GM10248 (cell line): ENCODE results near the gene CDH16.

ENCODE experiments used
- CTCF ChIA-PET: fragments of 300-600 bp; sonication (Branson Sonifier 250); formaldehyde crosslinking; extraction: SDS; loops from one replicate; lab custom pipeline; 2021; ENCODE audit warnings: antibody characterized with exemption; lab: Yijun Ruan, JAX
- POLR2A ChIA-PET: fragments of 350-650 bp; sonication (Branson Sonifier 250); formaldehyde crosslinking; extraction: SDS; loops from one replicate; lab custom pipeline; 2020; ENCODE audit warnings: antibody characterized with exemption; lab: Yijun Ruan, JAX
- DNase-seq: peaks from one replicate; pipeline ENCODE4 v3.0.0; 2012; ENCODE audit errors: extremely low spot score
- TF ChIP-seq, protein P1 (sequence below): IDR thresholded peaks from 2 replicates; pipeline ENCODE4 v1.5.1; 2012; ENCODE audit warnings: mild to moderate bottlenecking, low read depth; ENCODE audit errors: extremely low read depth, missing control alignments, control extremely low read depth

The CDH16 gene

GRCh38 chr16:66911112-66911511 is 7.6 kb downstream of the CDH16 start:
- ChIA-PET POLR2A (interaction anchor here (0.6 kb wide), 1 partner anchor 51 kb away, joined by 5 read pairs; no protein-coding TSS in a partner anchor), CTCF (interaction anchor here (1.3 to 2.6 kb wide), 10 partner anchors 8 to 42 kb away, joined by 3 to 11 read pairs (median 4); partner anchors contain the start of genes CIAO2B, PDP2 and RRAD)
- TF ChIP-seq, protein P1, sequence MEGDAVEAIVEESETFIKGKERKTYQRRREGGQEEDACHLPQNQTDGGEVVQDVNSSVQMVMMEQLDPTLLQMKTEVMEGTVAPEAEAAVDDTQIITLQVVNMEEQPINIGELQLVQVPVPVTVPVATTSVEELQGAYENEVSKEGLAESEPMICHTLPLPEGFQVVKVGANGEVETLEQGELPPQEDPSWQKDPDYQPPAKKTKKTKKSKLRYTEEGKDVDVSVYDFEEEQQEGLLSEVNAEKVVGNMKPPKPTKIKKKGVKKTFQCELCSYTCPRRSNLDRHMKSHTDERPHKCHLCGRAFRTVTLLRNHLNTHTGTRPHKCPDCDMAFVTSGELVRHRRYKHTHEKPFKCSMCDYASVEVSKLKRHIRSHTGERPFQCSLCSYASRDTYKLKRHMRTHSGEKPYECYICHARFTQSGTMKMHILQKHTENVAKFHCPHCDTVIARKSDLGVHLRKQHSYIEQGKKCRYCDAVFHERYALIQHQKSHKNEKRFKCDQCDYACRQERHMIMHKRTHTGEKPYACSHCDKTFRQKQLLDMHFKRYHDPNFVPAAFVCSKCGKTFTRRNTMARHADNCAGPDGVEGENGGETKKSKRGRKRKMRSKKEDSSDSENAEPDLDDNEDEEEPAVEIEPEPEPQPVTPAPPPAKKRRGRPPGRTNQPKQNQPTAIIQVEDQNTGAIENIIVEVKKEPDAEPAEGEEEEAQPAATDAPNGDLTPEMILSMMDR, result no peak
- no peak for DNase-seq

DNA sequence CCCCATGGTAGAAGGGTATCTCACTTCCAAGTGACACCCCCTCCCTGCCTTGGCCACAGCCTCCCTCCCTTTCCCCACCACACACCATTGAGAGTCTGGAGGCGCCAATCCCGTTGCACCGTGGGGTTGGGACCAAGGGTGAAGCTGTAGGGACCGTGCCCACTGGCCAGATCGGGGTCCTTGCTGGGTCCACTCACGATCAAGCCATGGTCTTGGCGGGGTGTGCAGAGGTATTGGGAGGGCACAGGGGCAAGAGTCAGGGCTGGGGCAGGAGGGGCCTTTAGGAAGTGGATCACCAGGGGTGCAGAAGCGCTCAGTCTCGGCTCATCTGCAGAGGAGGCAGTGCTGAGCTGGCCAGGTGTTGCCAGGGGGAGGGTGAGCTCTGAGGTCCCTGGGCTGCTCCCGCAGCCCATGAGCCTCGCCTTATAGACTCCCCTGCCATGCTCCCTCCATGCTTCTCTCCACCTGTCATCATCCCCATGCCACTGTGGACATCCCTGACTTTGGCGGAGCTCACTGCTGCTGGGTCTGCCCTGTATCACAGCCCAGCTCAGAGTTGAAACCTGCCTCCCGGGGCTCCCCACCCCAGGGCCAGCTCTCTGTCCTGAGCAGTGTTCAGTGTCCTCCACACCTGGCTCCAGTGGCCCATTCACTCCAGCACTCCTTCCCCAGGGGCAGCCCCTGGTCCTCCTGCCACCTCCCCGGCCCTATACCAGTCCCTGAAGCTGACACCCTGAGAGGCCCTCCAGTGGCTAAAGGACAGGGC is 8.3 kb downstream of the CDH16 start:
- ChIA-PET CTCF (interaction anchor here (0.7 to 2.3 kb wide), 12 partner anchors 8 to 41 kb away, joined by 3 to 11 read pairs (median 4); partner anchors contain the start of genes CDH16, PDP2 and RRAD), POLR2A (no interaction called here)
- DNase-seq, result no peak
- TF ChIP-seq, protein P1, result no peak

- POLR2A ChIA-PET, result no interaction called here
- TF ChIP-seq, protein P1, result no peak
- no peak for DNase-seq
- CTCF ChIA-PET, result interaction anchor here (1.0 to 5.9 kb wide), 8 partner anchors 8 to 40 kb away, joined by 3 to 33 read pairs (median 6); partner anchors contain the start of genes CDH16 and PDP2
Observed at GRCh38 chr16:66908762-66909559, 9.7 kb downstream of the CDH16 start.

DNA sequence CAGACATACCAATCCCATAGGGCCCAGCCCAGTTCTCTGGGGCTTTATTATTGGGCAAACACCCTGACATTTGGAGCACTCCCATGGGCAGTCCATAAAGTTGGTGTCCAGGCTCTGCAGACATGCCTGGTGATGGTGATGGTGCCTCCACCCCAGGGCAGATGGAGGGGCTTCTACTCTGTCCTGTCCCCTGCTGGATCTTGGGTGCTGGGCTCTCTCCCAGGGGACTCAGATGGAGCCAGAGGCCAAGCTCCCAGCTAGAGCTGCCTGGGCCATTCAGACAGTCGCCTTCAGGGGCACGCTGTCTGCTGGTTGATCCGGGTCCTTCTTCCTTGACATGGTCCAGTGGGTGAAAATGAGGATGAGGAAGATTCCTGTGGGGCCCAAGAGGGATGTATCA is 10.6 kb downstream of the CDH16 start:
- CTCF ChIA-PET, result interaction anchor here (1.5 to 5.9 kb wide), 2 partner anchors 10 to 13 kb away, joined by 3 to 33 read pairs; partner anchors contain the start of gene CDH16
- TF ChIP-seq, protein P1, result no peak
- no peak for DNase-seq
- POLR2A ChIA-PET, result no interaction called here

GRCh38 chr16:66906916-66907836 is 11.5 kb downstream of the CDH16 start:
- no peak for DNase-seq
- ChIA-PET CTCF (interaction anchor here (1.5 to 5.9 kb wide), 3 partner anchors 11 to 14 kb away, joined by 3 to 33 read pairs (median 6); partner anchors contain the start of gene CDH16), POLR2A (no interaction called here)
- TF ChIP-seq, protein P1, result no peak
